KMS-11 (cell line): ENCODE results near the gene PDE2A.

Source experiments
- H2AFZ ChIP-seq: fragments of 200-600 bp; sonication (generic); 2 replicates; pipeline ENCODE4 v1.6.1; 2016; ENCODE audit warnings: antibody characterized with exemption, mixed run types, low read depth
- H3K27ac ChIP-seq: fragments of 200-600 bp; sonication (generic); 2 replicates; pipeline ENCODE4 v1.6.1; 2016; ENCODE audit warnings: mild to moderate bottlenecking, mixed run types
- H3K27me3 ChIP-seq: fragments of 200-600 bp; sonication (generic); 2 replicates; pipeline ENCODE4 v1.6.1; 2017; ENCODE audit warnings: mild to moderate bottlenecking, low read depth, mixed run types, moderate library complexity; ENCODE audit not compliant: insufficient read depth
- H3K36me3 ChIP-seq: fragments of 200-600 bp; sonication (generic); 2 replicates; pipeline ENCODE4 v1.6.1; 2017; ENCODE audit warnings: mild to moderate bottlenecking, mixed run types; ENCODE audit not compliant: insufficient read depth
- H3K4me1 ChIP-seq: fragments of 200-600 bp; sonication (generic); 2 replicates; pipeline ENCODE4 v1.6.1; 2016; ENCODE audit warnings: mild to moderate bottlenecking, low read depth, mixed run types; ENCODE audit not compliant: poor library complexity, severe bottlenecking
- H3K4me2 ChIP-seq: fragments of 200-600 bp; sonication (generic); 2 replicates; pipeline ENCODE4 v1.7.0; 2016; ENCODE audit warnings: mild to moderate bottlenecking, mixed run types
- H3K4me3 ChIP-seq: fragments of 200-600 bp; sonication (generic); IDR thresholded peaks from 2 replicates; pipeline ENCODE4 v1.6.1; 2017; ENCODE audit warnings: low read depth, low read length, mixed read lengths; ENCODE audit not compliant: insufficient read depth
- H3K79me2 ChIP-seq: fragments of 200-600 bp; sonication (generic); 2 replicates; pipeline ENCODE4 v1.6.1; 2016; ENCODE audit warnings: low read depth, mixed run types; ENCODE audit not compliant: insufficient read depth
- H3K9ac ChIP-seq: fragments of 200-600 bp; sonication (generic); 2 replicates; pipeline ENCODE4 v1.6.1; 2016; ENCODE audit warnings: mild to moderate bottlenecking, mixed run types
- H4K20me1 ChIP-seq: fragments of 200-600 bp; sonication (generic); 2 replicates; pipeline ENCODE4 v1.6.1; 2016; ENCODE audit warnings: mild to moderate bottlenecking, mixed run types; ENCODE audit not compliant: insufficient read depth
- TF ChIP-seq, protein P1 (sequence below): fragments of 200-600 bp; sonication (generic); conservative IDR thresholded peaks from 2 replicates; pipeline ENCODE4 v1.6.1; 2017; ENCODE audit warnings: low read depth, mild to moderate bottlenecking, antibody characterized with exemption, low read length, moderate library complexity, mixed read lengths

PDE2A gene

DNA sequence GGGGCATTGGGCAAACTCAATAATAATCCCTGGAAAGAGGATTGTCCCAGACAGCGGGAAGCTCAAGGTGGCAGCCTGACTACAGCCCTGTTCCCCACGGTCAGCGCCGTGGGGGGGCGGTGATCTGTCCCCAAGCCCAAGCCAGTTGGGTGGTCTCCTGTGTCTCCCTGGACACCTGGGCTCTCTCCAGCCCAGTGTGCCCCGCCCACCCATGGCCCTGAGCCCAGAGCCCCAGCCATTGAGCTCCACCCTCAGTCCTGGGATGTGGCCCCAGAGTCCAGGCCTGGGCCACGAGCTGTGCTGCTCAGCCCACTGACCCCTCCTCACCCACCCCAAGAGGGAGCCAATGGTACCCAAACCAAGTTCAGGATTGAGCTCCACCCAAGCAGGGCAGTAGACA lies 27.9 kb upstream of the PDE2A start:
- Histone ChIP-seq H4K20me1 (no peaks in the 10 kb centered on the region), H3K27ac (no peak overlapping the region), H3K36me3 (no peaks in the 10 kb centered on the region)

DNA sequence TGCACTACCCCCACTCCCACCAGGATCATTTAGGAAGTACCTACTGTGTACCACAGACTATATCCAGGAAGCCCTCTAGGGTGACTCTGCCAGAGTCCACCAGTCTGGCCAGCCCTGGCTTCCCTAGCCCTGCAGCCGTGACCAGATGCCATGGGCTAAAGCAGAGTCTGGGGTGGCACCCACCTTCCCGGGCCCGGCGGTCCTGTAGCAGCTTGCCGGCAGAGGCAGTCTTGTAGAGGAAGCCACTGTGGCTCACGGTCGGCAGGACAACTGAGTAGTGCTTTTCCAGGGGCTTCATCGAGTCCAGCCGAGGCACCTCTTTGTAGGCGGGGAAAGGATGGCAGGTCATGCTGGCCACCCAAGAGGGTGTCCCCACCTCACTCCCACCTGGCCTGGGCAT lies 27.2 kb upstream of the PDE2A start:
- Histone ChIP-seq H3K4me1 (no peaks in the 10 kb centered on the region), H2AFZ (no peak overlapping the region), H3K4me2 (no peak overlapping the region), H3K4me3 (no peak overlapping the region), H3K27ac (no peak overlapping the region), H3K36me3 (no peaks in the 10 kb centered on the region), H3K27me3 (no peaks in the 10 kb centered on the region), H3K79me2 (no peaks in the 10 kb centered on the region), H3K9ac (no peak overlapping the region), H4K20me1 (no peaks in the 10 kb centered on the region)
- TF ChIP-seq, protein P1, sequence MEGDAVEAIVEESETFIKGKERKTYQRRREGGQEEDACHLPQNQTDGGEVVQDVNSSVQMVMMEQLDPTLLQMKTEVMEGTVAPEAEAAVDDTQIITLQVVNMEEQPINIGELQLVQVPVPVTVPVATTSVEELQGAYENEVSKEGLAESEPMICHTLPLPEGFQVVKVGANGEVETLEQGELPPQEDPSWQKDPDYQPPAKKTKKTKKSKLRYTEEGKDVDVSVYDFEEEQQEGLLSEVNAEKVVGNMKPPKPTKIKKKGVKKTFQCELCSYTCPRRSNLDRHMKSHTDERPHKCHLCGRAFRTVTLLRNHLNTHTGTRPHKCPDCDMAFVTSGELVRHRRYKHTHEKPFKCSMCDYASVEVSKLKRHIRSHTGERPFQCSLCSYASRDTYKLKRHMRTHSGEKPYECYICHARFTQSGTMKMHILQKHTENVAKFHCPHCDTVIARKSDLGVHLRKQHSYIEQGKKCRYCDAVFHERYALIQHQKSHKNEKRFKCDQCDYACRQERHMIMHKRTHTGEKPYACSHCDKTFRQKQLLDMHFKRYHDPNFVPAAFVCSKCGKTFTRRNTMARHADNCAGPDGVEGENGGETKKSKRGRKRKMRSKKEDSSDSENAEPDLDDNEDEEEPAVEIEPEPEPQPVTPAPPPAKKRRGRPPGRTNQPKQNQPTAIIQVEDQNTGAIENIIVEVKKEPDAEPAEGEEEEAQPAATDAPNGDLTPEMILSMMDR, result no peak

More for the DNA sequence above, 27.9 kb upstream of the PDE2A start:
- Histone ChIP-seq H3K9ac (no peak overlapping the region), H3K4me2 (no peak overlapping the region), H2AFZ (no peak overlapping the region), H3K79me2 (no peaks in the 10 kb centered on the region), H3K27me3 (no peaks in the 10 kb centered on the region), H3K4me1 (no peaks in the 10 kb centered on the region), H3K4me3 (no peak overlapping the region)
- TF ChIP-seq, protein P1, result no peak

DNA sequence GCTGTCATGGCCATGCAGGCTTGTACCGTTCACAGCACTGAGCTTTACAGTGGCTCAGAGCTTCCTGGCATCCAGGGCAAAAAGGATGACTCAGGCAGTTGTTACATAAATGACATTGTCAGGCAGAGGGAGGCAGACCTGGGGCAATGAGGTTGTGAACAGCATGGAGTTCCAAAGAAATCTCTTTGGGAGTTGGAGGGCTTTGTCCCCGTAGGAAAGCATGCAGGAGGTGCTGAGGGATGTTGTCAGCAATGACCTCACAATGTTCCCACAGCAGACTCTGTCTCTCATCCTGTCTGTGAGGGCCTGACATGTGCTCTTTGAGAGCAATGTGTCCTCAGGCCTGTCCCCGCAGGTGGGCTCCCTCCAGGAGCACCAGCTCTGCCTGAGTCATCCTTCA lies 25.9 kb upstream of the PDE2A start:
- no peak overlapping the region for H3K4me2 ChIP-seq
- H3K9ac ChIP-seq, result no peak overlapping the region
- no peaks in the 10 kb centered on the region for H4K20me1 ChIP-seq
- TF ChIP-seq, protein P1, result no peak
- no peak overlapping the region for H2AFZ ChIP-seq
- H3K27ac ChIP-seq, result no peak overlapping the region
- H3K36me3 ChIP-seq, result no peaks in the 10 kb centered on the region
- no peaks in the 10 kb centered on the region for H3K79me2 ChIP-seq
- no peaks in the 10 kb centered on the region for H3K27me3 ChIP-seq
- no peaks in the 10 kb centered on the region for H3K4me1 ChIP-seq
- H3K4me3 ChIP-seq, result no peak overlapping the region

DNA sequence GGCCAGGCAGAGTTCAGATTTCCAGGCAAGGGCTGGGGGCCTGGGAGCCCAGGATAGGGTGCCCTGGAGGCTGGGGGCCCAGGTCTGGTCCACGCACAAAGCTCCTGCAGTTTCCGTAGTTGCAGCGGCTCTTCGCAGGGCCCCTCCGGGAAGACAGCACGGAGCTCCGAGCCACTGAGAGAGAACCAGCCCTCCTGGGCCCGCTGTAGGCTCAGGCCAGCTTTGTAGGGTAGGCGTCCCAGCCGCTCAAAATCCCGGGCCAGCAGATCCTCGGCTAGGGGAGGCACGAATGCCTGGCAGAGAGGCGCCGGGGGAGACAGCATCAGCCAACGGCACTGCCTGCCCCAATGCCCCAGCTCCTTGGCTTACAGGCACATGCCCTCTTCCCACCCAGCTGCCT lies 23.6 kb upstream of the PDE2A start:
- no peak overlapping the region for H3K4me3 ChIP-seq
- H3K27ac ChIP-seq, result no peak overlapping the region
- H3K4me1 ChIP-seq, result no peaks in the 10 kb centered on the region
- H4K20me1 ChIP-seq, result no peaks in the 10 kb centered on the region
- H3K4me2 ChIP-seq, result no peak overlapping the region
- TF ChIP-seq, protein P1, result no peak
- H2AFZ ChIP-seq, result no peak overlapping the region
- no peaks in the 10 kb centered on the region for H3K27me3 ChIP-seq
- H3K36me3 ChIP-seq, result no peaks in the 10 kb centered on the region
- no peaks in the 10 kb centered on the region for H3K79me2 ChIP-seq
- H3K9ac ChIP-seq, result no peak overlapping the region
